GM19240 (cell line): ENCODE data around the gene MEIS3.
A peak's percentile ranks its signal among the peaks of the same experiment; 100 is the strongest.

ENCODE experiments used
- DNase-seq: peaks from one replicate; pipeline ENCODE4 v3.0.0; 2011; ENCODE audit warnings: low spot score; ENCODE audit not compliant: insufficient read length

The MEIS3 gene

DNA sequence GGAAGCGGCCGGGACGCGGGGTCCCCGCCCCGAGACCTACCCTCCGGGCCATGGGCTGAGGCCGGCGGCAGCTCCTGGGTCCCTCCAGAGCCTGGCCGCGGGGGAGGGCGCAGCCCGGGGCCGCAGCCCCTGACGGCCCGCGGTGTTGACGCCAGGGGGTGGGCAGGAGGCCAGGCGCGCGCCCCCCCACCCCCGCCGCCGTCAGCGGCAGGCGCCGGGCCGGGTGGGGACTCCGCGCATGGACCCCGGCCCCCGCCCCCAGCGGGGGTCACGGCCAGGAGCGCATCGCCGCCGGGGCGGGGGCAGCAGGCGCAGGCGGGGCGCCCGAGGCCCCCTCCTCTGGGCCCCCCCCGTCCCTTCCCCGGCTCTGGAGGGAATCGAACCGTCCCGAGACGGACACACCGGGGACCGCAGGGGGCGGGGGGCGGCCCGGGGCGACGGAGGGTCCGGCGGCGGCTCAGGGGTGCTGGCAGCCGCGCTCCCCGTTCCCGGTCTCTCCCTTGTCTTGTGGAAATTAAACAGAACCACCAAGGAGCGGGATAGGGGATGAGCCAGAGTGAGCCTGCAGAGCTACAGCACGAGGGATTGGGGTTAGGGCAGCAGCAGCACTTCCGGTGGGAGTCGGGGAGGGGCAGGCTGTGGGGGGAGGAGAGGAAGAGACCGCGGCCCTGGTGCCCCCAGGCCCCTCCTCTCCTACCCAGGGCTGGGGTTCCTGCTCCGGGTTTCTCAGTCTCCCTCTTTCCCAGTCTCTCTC is at the start of gene MEIS3:
Gene MEIS3, minus strand, starts transcription at position 498 of the 754 bp plus-strand sequence. Its CDS starts 446 bp downstream, at position 52.
- DNase-seq, result no peak

- no peak for DNase-seq
Observed at GRCh38 chr19:47467914-47468313, 48.6 kb upstream of the MEIS3 start.

GRCh38 chr19:47465957-47466356 is 46.6 kb upstream of the MEIS3 start:
- DNase-seq, result no peak

GRCh38 chr19:47464675-47465419 is 45.5 kb upstream of the MEIS3 start:
- DNase-seq, result no peak

DNA sequence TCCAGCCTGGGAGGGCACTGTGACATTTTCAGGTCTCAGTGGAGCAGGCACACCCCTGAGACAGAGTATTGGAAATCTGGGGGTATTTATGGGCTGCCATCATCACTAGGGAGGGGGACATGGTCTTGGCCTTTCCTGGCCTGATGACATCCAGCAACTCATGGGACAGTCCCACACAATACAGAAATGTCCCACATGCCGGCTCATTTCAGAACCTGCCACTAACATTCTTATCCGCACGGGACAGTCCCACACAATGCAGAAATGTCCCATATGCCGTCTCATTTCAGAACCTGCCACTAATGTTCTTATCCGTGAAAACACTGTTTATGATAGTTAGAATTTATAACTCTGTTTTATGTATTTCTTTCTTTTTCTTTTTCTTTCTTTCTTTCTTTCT is 42.5 kb upstream of the MEIS3 start:
- DNase-seq, result no peak

DNA sequence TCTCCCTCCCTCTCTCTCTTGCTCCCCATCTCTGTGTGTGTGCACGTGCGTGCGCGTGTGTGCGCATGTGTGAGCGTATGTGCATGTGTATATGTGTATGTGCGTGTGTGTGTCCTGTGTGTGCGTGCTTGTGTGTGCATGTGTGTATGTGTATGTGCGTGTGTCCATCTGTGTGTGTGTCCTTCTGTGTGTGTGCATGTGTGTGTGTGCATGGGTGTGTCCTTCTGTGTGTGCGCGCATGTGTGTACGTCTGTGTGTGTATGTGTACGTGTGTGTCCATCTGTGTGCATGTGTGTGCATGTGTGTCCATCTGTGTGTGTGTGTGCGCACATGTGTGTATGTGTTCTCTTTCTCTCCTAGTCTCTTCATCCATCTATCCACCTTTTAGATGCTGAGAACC is 40.1 kb upstream of the MEIS3 start:
- DNase-seq, result no peak

GRCh38 chr19:47458672-47459071 is 39.3 kb upstream of the MEIS3 start:
- no peak for DNase-seq

GRCh38 chr19:47456721-47457474 is 37.6 kb upstream of the MEIS3 start:
- no peak for DNase-seq

DNA sequence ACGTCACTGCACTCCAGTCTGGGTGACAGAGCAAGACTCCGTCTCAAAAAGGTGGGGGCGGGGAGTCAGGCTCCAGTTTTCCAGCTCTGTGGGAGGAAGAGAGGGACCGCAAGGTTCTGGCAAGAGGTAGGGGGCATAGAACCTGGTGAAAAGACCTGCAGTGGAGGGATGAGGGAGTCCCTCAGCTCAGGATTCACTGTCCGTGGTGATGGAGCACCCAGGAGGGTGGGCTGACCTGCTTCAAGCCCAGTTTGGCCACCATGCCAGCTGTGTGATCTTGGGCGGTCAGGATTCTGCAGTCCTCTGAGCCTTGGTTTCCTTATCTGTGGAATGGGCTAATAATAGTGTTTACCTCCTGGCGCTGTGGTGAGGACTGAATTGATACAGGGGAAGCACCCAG is 31.2 kb upstream of the MEIS3 start:
- no peak for DNase-seq

GRCh38 chr19:47448360-47448727 is 29.0 kb upstream of the MEIS3 start:
- no peak for DNase-seq

DNA sequence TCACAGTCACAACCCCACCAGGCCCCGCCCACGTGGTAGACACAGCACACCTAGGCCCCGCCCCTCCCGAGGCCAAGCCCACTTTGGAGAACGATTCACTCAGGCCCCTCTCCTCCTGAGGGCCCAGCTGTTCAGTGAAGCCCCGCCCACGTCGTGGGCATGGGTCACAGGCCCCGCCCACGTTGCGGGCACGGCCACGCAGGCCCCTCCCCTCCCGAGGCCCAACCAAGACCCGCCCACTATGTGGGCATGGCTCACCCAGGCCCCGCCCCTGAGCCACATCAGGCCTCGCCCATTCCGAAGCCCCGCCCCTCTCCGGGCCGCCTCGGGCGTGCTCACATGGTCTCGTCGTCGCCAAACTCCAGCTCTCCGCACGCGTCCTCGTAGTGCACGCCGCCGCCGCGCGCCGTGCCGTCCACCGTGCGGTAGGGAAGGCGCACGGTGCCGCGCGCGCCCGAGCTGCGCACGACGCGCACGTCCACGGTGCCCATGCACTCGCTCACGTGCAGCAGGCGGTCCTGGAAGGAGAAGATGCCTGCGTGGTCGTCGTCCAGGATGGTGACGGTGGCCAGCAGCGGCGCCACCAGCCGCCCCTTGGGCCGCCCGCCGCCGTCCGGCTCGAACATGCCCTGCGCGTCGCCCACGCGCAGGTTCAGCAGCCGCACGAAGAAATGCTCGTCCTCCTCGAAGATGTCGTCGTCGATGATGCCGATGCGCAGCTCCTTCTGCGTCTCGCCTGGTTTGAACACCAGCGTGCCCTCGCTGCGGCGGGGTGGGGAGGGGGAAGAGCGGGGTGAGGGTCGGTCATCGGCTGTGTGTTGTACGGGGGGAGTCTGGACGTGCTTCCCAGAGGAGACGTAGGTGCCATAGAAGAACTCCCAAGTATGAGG is 28.4 kb upstream of the MEIS3 start:
- DNase-seq, result no peak

DNA sequence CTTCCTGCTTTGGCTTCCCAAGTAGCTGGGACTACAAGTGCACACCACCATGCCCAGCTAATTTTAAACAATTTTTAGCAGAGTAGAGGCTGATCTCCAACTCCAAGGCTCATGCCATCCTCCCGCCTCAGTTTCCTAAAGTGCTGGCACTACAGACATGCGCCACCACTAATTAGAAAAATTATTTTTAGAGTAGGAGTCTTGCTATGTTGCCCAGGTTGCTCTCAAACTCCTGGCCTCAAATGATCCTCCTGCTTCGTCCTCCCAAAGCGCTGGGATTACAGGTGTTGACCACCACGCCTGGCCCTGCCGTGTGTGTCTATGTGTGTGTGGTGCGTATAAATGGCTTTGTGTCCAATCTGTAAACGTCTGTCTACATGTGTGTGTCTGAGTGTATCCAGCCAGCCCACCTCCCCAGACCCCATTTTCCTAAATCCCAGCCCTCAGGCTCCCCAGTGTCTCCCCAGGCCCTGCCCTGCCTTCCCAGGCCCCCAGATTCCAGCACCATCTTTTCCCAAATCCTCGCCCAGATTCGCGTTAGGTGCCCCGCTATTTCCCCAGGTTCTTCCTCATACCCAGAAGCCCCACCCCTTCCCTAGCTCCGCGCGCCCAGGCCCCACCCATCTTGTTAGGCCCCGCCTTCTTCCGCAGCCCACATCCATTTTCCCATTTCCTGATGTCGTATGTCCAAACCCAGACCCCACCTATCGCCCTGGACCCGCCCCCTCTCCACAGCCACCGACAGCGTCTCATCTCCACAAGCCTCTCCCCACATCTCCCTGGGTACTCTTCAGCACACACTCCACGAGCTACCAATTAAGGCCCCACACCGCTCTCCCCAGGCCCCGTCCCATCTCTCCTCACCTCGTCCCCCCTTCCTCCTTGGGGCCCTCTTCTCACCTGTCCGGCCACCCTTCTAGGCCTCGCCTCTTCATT is 27.5 kb upstream of the MEIS3 start:
- DNase-seq, result no peak

GRCh38 chr19:47445937-47446402 is 26.6 kb upstream of the MEIS3 start:
- no peak for DNase-seq

DNA sequence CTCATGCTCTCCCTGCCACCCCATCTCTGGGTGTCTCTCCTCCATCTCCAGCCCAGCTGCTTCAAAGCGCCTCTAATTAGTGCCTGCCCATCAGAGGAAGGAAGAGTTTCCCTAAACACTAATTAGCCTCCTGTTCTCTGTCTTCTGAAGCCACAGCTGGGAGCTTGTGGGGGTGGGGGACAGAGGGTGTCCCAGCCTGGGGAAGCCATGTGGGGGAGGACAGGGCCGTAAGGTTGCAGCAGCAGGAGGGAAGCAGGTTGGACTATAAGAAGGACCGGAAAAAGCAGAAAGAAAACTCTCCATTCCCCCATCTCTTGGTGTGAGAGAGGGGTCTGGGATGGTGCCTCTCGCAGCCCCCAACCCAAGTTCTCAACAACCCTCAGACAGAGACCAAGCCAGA is 26.2 kb upstream of the MEIS3 start:
- DNase-seq, result no peak

DNA sequence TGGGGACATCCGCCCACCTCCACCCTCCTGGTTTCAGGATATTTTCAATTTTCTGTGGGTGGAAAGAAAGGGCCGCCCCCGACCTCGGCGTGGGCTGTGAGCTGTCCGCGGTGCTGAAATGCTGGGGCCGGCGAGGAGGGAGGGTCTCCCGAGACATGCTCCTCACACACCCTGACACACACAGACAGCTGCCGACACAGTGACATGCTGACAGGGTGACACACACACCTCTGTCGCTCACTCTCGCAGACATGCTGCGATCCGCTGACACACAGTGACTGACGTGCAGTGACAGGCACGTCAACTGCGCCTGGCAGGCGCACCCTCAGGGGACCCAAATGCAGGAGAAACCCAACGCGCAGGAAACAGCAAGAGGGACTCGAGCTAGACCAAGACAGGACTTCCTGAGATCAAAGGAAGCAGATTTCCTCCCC is 25.1 kb upstream of the MEIS3 start:
- DNase-seq, result no peak

- DNase-seq, result no peak
Observed at GRCh38 chr19:47443331-47443730, 24.0 kb upstream of the MEIS3 start.

- DNase-seq, result no peak
Observed at GRCh38 chr19:47438793-47439220, 19.5 kb upstream of the MEIS3 start.

GRCh38 chr19:47437500-47437899 is 18.2 kb upstream of the MEIS3 start:
- DNase-seq, result no peak

- peak; percentile 87 for DNase-seq
Observed at GRCh38 chr19:47436712-47437401, 17.5 kb upstream of the MEIS3 start.
